Colonic mucosa (tissue), 4 donors: ENCODE results near the gene GZMA. TPM values are rescaled to one million over a fixed set of nuclear protein-coding genes. Genes with fewer than 3 reads are reported as not detected.

ENCODE experiments used
- DNase-seq: peaks from one replicate; pipeline ENCODE4 v3.0.0-alpha.2; 2020
- H3K27ac ChIP-seq: fragments of 200-600 bp; one replicate; pipeline ENCODE4 v1.8.0; 2021
- H3K27me3 ChIP-seq: fragments of 200-600 bp; one replicate; pipeline ENCODE4 v1.8.0; 2021
- H3K36me3 ChIP-seq: fragments of 200-600 bp; one replicate; pipeline ENCODE4 v1.8.0; 2021
- H3K4me1 ChIP-seq: fragments of 200-600 bp; one replicate; pipeline ENCODE4 v1.8.0; 2021; ENCODE audit warnings: mild to moderate bottlenecking
- H3K4me3 ChIP-seq: fragments of 200-600 bp; one replicate; pipeline ENCODE4 v1.8.0; 2021
- H3K9ac ChIP-seq, 2 donors: one replicate each; pipeline ENCODE4 v1.7.0; 2013; ENCODE audit warnings: control low read depth in 2 of 2, low read depth in 2 of 2, low read length in 2 of 2
- H3K9me3 ChIP-seq: fragments of 200-600 bp; one replicate; pipeline ENCODE4 v1.8.0; 2021
- CTCF ChIP-seq: fragments of 200-600 bp; IDR thresholded peaks from one replicate; pipeline ENCODE4 v1.8.0; 2022; ENCODE audit warnings: antibody characterized with exemption, mild to moderate bottlenecking
- intact Hi-C: fragments of 100-400 bp; cut with DNase I; formaldehyde crosslinking; loops from one replicate; pipeline ENCODE4 v1.14.1; 2022
- total RNA-seq, 2 donors: library from RNA; stranded (reverse); fragmentation: NEBNext Ultra II Directional in 1 of 2; extraction: Animal tissue kit (Norgen Biotek cat#: 25700) in 1 of 2; gene quantifications; one replicate each; pipeline ENCODE4 v1.2.1, GENCODE V29; 2021
- donor health status: healthy.
- donor health status: DM: no; HTN: no; CAD: no.
- donor health status: DM: no; HTN: no; CAD: no.

Gene GZMA
- total RNA-seq, 2 donors from 2014 or later, result 2.0 to 5.7 TPM

DNA sequence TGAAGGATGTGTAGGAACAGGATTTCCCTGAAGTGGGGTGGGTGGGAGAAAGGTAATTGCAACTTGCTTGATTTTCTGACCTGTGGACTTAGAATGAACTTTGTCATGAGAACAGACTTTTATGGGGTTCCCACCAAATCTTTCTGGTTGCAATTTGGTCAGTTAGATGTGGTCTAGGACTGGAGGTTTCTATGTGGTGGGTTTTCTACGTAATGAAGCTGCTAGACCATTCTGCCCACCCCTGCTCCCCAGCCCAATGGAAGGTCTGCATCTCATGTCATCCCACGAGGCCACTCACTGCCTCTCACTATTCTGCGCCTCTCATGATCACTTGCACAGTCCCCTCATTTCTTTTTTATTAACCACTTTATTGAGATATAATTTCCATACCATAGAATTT, 37.9 kb upstream of the GZMA start:
- TF ChIP-seq CTCF, result no peak
- intact Hi-C loops, result no loop called here

GRCh38 chr5:55066277-55066676, 36.2 kb upstream of the GZMA start:
- Histone ChIP-seq H3K4me1 (no peaks in the 10 kb centered on the region), H3K27ac (no peak overlapping the region), H3K9ac (no peak overlapping the region), H3K27me3 (no peaks in the 10 kb centered on the region), H3K9me3 (no peaks in the 10 kb centered on the region), H3K36me3 (no peaks in the 10 kb centered on the region), H3K4me3 (no peak overlapping the region)
- DNase-seq, result no peak
- TF ChIP-seq CTCF, result no peak
- intact Hi-C loops, result no loop called here

More for the DNA sequence above, 37.9 kb upstream of the GZMA start:
- Histone ChIP-seq H3K9me3 (no peaks in the 10 kb centered on the region), H3K27me3 (no peaks in the 10 kb centered on the region), H3K4me3 (no peak overlapping the region), H3K9ac (no peak overlapping the region), H3K36me3 (no peaks in the 10 kb centered on the region), H3K4me1 (no peaks in the 10 kb centered on the region), H3K27ac (no peak overlapping the region)
- DNase-seq, result no peak

DNA sequence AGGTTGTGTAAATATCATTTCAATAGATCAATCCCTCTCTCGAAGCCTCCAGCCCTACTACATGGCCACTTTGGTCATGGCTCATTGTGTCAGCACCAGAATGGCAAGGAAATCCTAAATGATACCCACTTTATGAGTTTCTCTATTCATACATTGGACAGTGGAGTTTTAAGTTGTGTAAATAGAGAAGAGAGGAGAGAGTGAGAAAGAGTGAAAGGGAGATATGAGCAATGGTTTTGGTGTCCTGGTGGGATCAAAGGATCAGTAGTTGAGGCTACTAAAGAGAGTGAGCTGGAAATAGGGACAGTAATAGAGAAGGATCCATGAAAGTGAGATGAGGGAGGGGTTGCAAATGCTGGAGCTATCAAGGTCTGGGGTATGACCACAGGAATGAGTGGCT, 31.5 kb upstream of the GZMA start:
- H3K4me1 ChIP-seq, result no peaks in the 10 kb centered on the region
- intact Hi-C loops, result no loop called here
- H3K4me3 ChIP-seq, result no peak overlapping the region
- no peaks in the 10 kb centered on the region for H3K36me3 ChIP-seq
- no peak for TF ChIP-seq CTCF
- no peak for DNase-seq
- H3K27me3 ChIP-seq, result no peaks in the 10 kb centered on the region
- no peak overlapping the region for H3K27ac ChIP-seq
- H3K9me3 ChIP-seq, result no peaks in the 10 kb centered on the region
- no peak overlapping the region for H3K9ac ChIP-seq

DNA sequence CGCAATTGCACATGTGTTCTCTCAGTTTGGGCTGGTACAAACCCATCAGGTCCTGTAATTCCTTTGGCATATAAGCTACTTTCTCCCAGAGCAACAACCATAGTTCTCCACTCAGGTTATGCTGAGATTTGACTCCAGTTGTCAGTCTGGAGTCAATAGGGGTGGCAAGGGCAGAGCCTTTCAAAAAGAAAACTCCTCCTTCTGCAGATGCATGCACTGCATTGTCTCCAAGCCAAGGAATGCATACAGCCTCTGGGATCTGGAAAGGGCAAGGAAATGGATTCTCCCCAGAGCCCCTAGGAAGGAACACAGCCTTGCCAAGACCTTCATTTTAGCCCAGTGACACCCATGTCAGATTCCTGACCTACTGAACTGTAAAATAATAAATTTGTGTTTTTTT, 31.0 kb upstream of the GZMA start:
- no peak overlapping the region for H3K9ac ChIP-seq

DNA sequence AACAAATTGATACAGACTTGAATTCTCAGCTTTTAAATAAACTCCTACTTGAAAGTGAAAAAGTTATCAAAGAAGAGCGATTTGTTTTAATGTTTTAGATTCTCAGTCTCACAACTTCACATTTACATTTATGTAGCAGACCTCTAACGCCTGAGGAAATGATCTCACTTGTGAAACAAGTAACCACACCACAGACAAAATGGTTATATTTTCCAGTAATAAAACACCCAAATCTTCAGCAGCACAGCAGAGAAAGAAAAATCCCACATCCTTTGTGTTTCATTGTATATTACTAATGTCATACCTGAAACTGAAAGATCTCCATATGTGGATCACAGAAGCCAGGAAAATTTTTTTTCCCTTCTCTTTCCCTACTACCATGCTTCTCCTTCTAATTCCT, 29.8 kb upstream of the GZMA start:
- Histone ChIP-seq H3K9ac (no peak overlapping the region), H3K27me3 (no peaks in the 10 kb centered on the region), H3K4me1 (no peaks in the 10 kb centered on the region), H3K4me3 (no peak overlapping the region), H3K9me3 (no peaks in the 10 kb centered on the region), H3K36me3 (no peaks in the 10 kb centered on the region), H3K27ac (no peak overlapping the region)
- DNase-seq, result no peak
- intact Hi-C loops, result no loop called here
- no peak for TF ChIP-seq CTCF

More for the DNA sequence above, 31.0 kb upstream of the GZMA start:
- Histone ChIP-seq H3K36me3 (no peaks in the 10 kb centered on the region), H3K4me3 (no peak overlapping the region), H3K27ac (no peak overlapping the region), H3K9me3 (no peaks in the 10 kb centered on the region), H3K27me3 (no peaks in the 10 kb centered on the region), H3K4me1 (no peaks in the 10 kb centered on the region)
- TF ChIP-seq CTCF, result no peak
- no peak for DNase-seq
- intact Hi-C loops, result no loop called here

DNA sequence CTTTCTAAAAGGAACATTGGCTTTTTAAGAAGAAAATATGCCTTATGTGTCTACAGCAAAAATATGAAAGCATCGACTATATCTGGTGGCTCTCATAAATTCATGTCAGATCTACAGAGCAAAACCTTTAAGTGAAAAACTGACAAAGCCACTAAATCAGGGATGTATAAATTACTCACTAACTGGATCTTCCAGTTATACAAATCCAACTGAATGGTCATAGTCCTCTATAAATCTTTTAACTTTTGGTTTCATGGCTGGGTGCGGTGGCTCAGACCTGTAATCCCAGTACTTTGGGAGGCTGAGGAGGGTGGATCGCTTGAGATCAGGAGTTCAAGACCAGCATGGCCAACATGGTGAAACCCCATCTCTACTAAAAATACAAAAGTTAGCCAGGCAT, 29.2 kb upstream of the GZMA start:
- Histone ChIP-seq H3K4me3 (no peak overlapping the region), H3K27ac (no peak overlapping the region), H3K27me3 (no peaks in the 10 kb centered on the region), H3K9me3 (no peaks in the 10 kb centered on the region), H3K4me1 (no peaks in the 10 kb centered on the region), H3K36me3 (no peaks in the 10 kb centered on the region), H3K9ac (no peak overlapping the region)
- no peak for TF ChIP-seq CTCF
- no peak for DNase-seq
- intact Hi-C loops, result no loop called here
